ENCODE measurements around the gene ABHD18. TPM values are rescaled to one million over a fixed set of nuclear protein-coding genes. Genes with fewer than 3 reads are reported as not detected.
"Not testable (repeated sequence)": the region's sequence is repeated elsewhere in the genome, so short reads cannot be mapped to it uniquely, and the experiment has no call there.

ABHD18 gene
- total RNA-seq, 1 donor from 2014 or later, result 14.9 TPM

DNA sequence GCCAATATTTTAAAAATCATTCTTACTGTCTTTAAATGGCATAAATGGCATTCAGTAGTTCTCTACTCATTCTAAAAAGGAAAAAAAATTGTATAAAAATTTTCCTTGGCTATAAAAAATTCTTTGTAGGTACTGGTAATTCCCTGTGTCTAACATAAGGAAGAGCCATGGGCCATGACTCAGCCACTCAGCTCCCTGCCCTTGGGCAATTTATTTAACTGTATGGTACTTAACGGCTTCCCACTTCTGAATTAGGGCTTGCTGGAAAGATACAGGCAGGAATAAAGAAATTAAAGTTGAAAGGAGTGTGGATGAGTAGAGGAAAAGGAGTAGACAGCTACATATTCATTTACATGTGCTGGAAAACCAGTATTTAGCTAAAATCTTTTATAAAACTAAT lies 30.6 kb downstream of the ABHD18 start:
- H3K27ac Mint-ChIP-seq (ENCODE audit: unreplicated experiment), result no peak overlapping the region
- peaks cover 49% of the 10 kb centered on the region for H3K36me3 Mint-ChIP-seq (ENCODE audit: unreplicated experiment)
- peaks cover 16% of the 10 kb centered on the region for H3K9me3 Mint-ChIP-seq (ENCODE audit: unreplicated experiment)
- no peaks in the 10 kb centered on the region for H3K27me3 Mint-ChIP-seq (ENCODE audit: unreplicated experiment)
- TF ChIP-seq, protein P1, sequence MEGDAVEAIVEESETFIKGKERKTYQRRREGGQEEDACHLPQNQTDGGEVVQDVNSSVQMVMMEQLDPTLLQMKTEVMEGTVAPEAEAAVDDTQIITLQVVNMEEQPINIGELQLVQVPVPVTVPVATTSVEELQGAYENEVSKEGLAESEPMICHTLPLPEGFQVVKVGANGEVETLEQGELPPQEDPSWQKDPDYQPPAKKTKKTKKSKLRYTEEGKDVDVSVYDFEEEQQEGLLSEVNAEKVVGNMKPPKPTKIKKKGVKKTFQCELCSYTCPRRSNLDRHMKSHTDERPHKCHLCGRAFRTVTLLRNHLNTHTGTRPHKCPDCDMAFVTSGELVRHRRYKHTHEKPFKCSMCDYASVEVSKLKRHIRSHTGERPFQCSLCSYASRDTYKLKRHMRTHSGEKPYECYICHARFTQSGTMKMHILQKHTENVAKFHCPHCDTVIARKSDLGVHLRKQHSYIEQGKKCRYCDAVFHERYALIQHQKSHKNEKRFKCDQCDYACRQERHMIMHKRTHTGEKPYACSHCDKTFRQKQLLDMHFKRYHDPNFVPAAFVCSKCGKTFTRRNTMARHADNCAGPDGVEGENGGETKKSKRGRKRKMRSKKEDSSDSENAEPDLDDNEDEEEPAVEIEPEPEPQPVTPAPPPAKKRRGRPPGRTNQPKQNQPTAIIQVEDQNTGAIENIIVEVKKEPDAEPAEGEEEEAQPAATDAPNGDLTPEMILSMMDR (IDR thresholded peaks at IDR 0.05), result no peak
- no peak overlapping the region for H3K4me3 Mint-ChIP-seq (ENCODE audit: unreplicated experiment)
- DNase-seq (ENCODE audit: extremely low spot score, unreplicated experiment), result no peak
- H3K4me1 Mint-ChIP-seq (ENCODE audit: unreplicated experiment), result peaks cover 14% of the 10 kb centered on the region

DNA sequence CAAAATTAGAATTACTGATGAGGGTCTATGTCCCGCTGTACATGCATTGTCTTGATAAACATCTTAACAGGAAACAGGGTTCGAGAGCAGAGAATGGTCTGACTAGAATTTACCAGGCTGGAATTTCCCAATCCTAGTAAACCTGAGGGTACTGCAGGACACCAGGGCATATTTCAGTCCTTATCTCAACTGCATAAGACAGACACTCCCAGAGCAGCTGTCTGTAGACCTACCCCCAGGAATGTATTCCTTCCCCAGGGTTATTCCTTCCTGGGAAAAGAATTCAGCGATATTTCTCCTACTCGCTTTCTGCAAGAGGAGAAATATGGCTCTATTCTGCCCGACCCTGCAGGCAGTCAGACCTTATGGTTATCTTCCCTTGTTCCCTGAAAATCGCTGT lies 31.3 kb downstream of the ABHD18 start:
- Mint-ChIP-seq H3K36me3 (ENCODE audit: unreplicated experiment) (peaks cover 52% of the 10 kb centered on the region), H3K4me1 (ENCODE audit: unreplicated experiment) (peaks cover 14% of the 10 kb centered on the region), H3K9me3 (ENCODE audit: unreplicated experiment) (peaks cover 16% of the 10 kb centered on the region)
- H3K4me3 Mint-ChIP-seq (ENCODE audit: unreplicated experiment); H3K27ac Mint-ChIP-seq (ENCODE audit: unreplicated experiment); DNase-seq (ENCODE audit: extremely low spot score, unreplicated experiment); H3K27me3 Mint-ChIP-seq (ENCODE audit: unreplicated experiment): not testable (repeated sequence)

DNA sequence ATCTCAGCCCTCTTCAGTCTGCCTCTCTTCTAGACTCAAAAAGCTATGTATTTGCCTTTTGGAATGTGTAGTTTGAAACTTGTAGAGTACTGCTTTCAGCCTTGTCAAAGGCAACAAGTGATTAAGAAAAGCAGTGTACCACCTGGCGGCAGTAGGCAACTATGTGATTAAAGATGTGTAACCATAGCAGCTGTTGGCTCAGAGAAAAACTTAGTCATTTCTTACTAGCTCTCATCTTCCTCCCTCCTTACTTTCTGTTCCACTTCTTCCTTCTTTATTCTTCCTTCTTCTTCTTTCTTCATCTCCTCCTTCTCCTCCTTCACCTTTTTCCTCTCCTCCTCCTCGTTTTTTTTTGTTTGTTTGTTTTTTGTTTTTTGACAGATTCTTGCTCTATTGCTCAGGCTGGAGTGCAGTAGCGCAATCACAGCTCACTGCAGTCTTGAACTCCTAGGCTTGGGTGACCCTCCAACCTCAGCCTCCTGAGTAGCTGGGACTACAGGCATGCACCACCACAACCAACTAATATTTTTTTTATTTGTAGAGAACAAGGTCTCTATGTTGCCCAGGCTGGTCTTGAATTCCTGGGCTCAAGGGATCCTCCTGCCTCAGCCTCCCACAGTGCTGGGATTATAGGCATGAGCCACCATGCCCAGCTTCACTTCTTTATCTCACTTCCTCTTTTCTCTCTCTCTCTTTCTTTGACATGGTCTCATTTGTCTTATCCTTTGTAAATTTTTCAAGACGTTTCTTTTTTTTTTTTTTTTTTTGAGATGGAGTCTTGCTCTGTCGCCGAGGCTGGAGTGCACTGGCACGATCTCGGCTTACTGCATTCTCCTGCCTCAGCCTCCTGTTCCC lies 32.6 kb downstream of the ABHD18 start:
- H3K27ac Mint-ChIP-seq (ENCODE audit: unreplicated experiment), result no peak overlapping the region
- H3K36me3 Mint-ChIP-seq (ENCODE audit: unreplicated experiment), result peaks cover 56% of the 10 kb centered on the region
- TF ChIP-seq, protein P1 (IDR thresholded peaks at IDR 0.05), result no peak
- H3K27me3 Mint-ChIP-seq (ENCODE audit: unreplicated experiment), result no peaks in the 10 kb centered on the region
- DNase-seq (ENCODE audit: extremely low spot score, unreplicated experiment), result no peak
- peaks cover 16% of the 10 kb centered on the region for H3K9me3 Mint-ChIP-seq (ENCODE audit: unreplicated experiment)
- H3K4me1 Mint-ChIP-seq (ENCODE audit: unreplicated experiment), result peaks cover 12% of the 10 kb centered on the region
- no peak overlapping the region for H3K4me3 Mint-ChIP-seq (ENCODE audit: unreplicated experiment)

DNA sequence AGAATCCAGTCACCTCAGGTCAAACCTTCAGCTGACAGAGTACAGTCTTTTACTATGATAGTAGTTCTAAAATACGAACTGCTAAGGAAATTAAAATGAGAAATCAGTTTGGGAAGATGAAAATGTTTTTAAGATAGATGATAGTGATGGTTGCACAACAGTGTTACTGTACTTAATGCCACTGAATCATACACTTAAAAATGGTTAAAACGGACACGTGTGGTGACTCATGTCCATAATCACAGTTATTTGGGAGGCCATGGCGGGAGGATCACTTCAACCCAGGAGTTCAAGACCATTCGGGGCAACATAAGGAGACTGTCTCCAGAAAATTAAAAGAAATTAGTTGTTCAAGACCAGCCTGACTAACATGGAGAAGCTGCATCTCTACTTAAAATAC lies 41.4 kb downstream of the ABHD18 start:
- no peaks in the 10 kb centered on the region for H3K9me3 Mint-ChIP-seq (ENCODE audit: unreplicated experiment)
- no peaks in the 10 kb centered on the region for H3K27me3 Mint-ChIP-seq (ENCODE audit: unreplicated experiment)
- H3K4me3 Mint-ChIP-seq (ENCODE audit: unreplicated experiment), result no peak overlapping the region
- H3K27ac Mint-ChIP-seq (ENCODE audit: unreplicated experiment), result no peak overlapping the region
- no peak for DNase-seq (ENCODE audit: extremely low spot score, unreplicated experiment)
- TF ChIP-seq, protein P1 (IDR thresholded peaks at IDR 0.05), result no peak
- peaks cover 11% of the 10 kb centered on the region for H3K36me3 Mint-ChIP-seq (ENCODE audit: unreplicated experiment)
- peaks cover 2% of the 10 kb centered on the region for H3K4me1 Mint-ChIP-seq (ENCODE audit: unreplicated experiment)

DNA sequence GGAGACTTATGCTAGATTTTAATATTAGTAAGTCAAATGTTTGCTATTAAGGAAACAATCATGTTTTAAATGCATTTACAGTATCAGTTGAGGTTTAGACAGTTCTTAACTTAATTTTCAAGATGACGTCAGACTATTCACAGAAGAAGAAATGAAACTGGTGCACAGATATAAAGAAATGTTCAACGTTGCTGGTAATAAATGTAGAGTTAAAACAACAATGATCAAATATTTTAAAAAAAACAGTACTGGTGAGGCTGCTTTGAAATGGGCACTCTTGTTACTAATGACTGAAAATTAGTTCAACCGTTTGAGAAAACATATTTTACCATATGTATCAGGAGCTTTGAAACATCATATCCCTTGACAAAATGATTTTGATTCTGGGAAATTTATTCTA lies 44.2 kb downstream of the ABHD18 start:
- Mint-ChIP-seq H3K9me3 (ENCODE audit: unreplicated experiment) (no peaks in the 10 kb centered on the region), H3K27me3 (ENCODE audit: unreplicated experiment) (no peaks in the 10 kb centered on the region), H3K27ac (ENCODE audit: unreplicated experiment) (no peak overlapping the region), H3K36me3 (ENCODE audit: unreplicated experiment) (peaks cover 18% of the 10 kb centered on the region), H3K4me1 (ENCODE audit: unreplicated experiment) (peaks cover 2% of the 10 kb centered on the region), H3K4me3 (ENCODE audit: unreplicated experiment) (no peak overlapping the region)
- TF ChIP-seq, protein P1 (IDR thresholded peaks at IDR 0.05), result no peak
- DNase-seq (ENCODE audit: extremely low spot score, unreplicated experiment), result no peak

Data from osteocyte (in vitro differentiated cells).